Tibial nerve (tissue), 4 donors: ENCODE measurements around the gene CAPN11.

Source experiments
- EP300 ChIP-seq, 2 donors: sonication (generic); formaldehyde crosslinking; IDR thresholded peaks; one replicate each; pipeline ENCODE4 v1.6.1; 2017; ENCODE audit warnings: antibody characterized with exemption in 2 of 2, mild to moderate bottlenecking in 1 of 2
- POLR2A ChIP-seq, 2 donors: fragments of 450-650 bp; IDR thresholded peaks; one replicate each; pipeline ENCODE4 v1.6.1; 2017; ENCODE audit warnings: antibody characterized with exemption in 2 of 2, mild to moderate bottlenecking in 2 of 2, moderate library complexity in 2 of 2
- TF ChIP-seq, protein P1 (sequence below), 5 experiments: fragments of 200-600 bp in 3 of 5; fragments of 450-650 bp in 2 of 5; sonication (generic) in 3 of 5; IDR thresholded peaks; one replicate each; pipeline ENCODE4 v1.5.1; 2016 to 2019; ENCODE audit warnings: antibody characterized with exemption in 5 of 5, mild to moderate bottlenecking in 3 of 5, moderate library complexity in 2 of 5

DNA sequence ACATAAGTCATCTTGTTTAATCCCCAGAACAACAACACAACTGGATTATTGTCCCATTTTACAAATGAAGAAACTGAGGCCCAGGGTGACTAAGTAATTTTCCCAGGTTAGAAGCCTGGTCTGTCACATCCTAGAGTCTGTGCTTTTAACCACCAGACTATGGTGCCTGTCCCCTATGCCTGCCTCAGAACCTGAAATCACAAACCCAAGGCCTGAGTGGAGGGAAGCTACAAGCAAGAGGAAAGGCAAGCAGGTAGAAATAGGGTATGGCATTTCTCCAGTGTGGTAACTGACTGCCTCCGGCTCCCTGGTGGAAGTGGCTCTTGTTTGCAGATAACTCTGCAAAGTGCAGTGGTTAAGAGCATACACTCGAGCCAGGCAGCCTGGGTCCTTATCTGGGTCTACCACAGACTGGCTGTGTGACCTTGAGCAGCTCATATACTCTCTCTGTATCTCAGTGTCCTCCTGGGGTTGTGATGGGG lies 28.7 kb upstream of the CAPN11 start:
- TF ChIP-seq, protein P1, sequence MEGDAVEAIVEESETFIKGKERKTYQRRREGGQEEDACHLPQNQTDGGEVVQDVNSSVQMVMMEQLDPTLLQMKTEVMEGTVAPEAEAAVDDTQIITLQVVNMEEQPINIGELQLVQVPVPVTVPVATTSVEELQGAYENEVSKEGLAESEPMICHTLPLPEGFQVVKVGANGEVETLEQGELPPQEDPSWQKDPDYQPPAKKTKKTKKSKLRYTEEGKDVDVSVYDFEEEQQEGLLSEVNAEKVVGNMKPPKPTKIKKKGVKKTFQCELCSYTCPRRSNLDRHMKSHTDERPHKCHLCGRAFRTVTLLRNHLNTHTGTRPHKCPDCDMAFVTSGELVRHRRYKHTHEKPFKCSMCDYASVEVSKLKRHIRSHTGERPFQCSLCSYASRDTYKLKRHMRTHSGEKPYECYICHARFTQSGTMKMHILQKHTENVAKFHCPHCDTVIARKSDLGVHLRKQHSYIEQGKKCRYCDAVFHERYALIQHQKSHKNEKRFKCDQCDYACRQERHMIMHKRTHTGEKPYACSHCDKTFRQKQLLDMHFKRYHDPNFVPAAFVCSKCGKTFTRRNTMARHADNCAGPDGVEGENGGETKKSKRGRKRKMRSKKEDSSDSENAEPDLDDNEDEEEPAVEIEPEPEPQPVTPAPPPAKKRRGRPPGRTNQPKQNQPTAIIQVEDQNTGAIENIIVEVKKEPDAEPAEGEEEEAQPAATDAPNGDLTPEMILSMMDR (IDR thresholded peaks at IDR 0.05): no peak
- TF ChIP-seq POLR2A (IDR thresholded peaks at IDR 0.05) (no peak), EP300 (IDR thresholded peaks at IDR 0.05) (no peak)
